Mucosa of descending colon (tissue), 3 donors: ENCODE data around the gene PPP3CA. TPM values are rescaled to one million over a fixed set of nuclear protein-coding genes. Genes with fewer than 3 reads are reported as not detected.

Source experiments
- ATAC-seq: fragments of 200-7000 bp; cut with Tn5 transposase; one replicate; pipeline ENCODE4 v1.9.1; 2020; ENCODE audit warnings: mild to moderate bottlenecking, moderate library complexity
- DNase-seq, 3 donors: peaks; one replicate each; pipeline ENCODE4 v3.0.0-alpha.2; 2020
- H3K36me3 ChIP-seq: fragments of 200-600 bp; one replicate; pipeline ENCODE4 v1.8.0; 2021; ENCODE audit warnings: low read depth, mild to moderate bottlenecking
- H3K4me1 ChIP-seq: fragments of 200-600 bp; one replicate; pipeline ENCODE4 v1.8.0; 2021; ENCODE audit warnings: low read depth, mild to moderate bottlenecking
- H3K4me3 ChIP-seq: fragments of 200-600 bp; one replicate; pipeline ENCODE4 v1.8.0; 2021; ENCODE audit warnings: mild to moderate bottlenecking
- H3K9me3 ChIP-seq: fragments of 200-600 bp; one replicate; pipeline ENCODE4 v1.8.0; 2021; ENCODE audit warnings: mild to moderate bottlenecking
- CTCF ChIP-seq: fragments of 200-600 bp; IDR thresholded peaks from one replicate; pipeline ENCODE4 v1.8.0; 2022; ENCODE audit warnings: antibody characterized with exemption, mild to moderate bottlenecking
- intact Hi-C, 2 donors: fragments of 100-400 bp; cut with DNase I in 1 of 2; cut with micrococcal nuclease in 1 of 2; formaldehyde crosslinking; loops; one replicate each; pipeline versions ENCODE4 v1.11.0 to v1.11.1; 2022; cut with DNase I, micrococcal nuclease
- total RNA-seq, 3 donors: library from RNA; stranded (reverse); fragmentation: NEBNext Ultra II Directional in 2 of 3; extraction: Animal tissue kit (Norgen Biotek cat#: 25700) in 2 of 3; gene quantifications; one replicate each; pipeline versions ENCODE4 v1.2.1 to v1.2.4, GENCODE V29; 2021 to 2023
- donor health status: DM: no; HTN: no; CAD: no; lungs with moderate emphysema.
- donor health status: DM: no; HTN: no; CAD: no.
- donor health status: DM: no; HTN: yes; CAD: no.

Gene PPP3CA
- total RNA-seq, 3 donors from 2014 or later = 38.3 to 47.6 (median 40.4) TPM

- DNase-seq (peak in 1 of 3 donors; percentile 86), ATAC-seq (peak; percentile 97)
- Histone ChIP-seq H3K9me3 (no peaks in the 10 kb centered on the region), H3K36me3 (no peaks in the 10 kb centered on the region), H3K4me1 (peaks cover 9% of the 10 kb centered on the region), H3K4me3 (no peak overlapping the region)
- no peak for TF ChIP-seq CTCF
- intact Hi-C loops = no loop called here
Measured at GRCh38 chr4:101175896-101176676, 171.2 kb downstream of the PPP3CA start.

- intact Hi-C loops = no loop called here
- H3K36me3 ChIP-seq = no peaks in the 10 kb centered on the region
- H3K9me3 ChIP-seq = no peaks in the 10 kb centered on the region
- no peak for TF ChIP-seq CTCF
- H3K4me1 ChIP-seq = peaks cover 9% of the 10 kb centered on the region
- H3K4me3 ChIP-seq = no peak overlapping the region
- peak; percentile 19 for ATAC-seq
- no peak for DNase-seq
Measured at GRCh38 chr4:101174679-101175345, 172.5 kb downstream of the PPP3CA start.

GRCh38 chr4:101172369-101172768 is 175.0 kb downstream of the PPP3CA start:
- intact Hi-C loops = no loop called here

GRCh38 chr4:101171747-101172146 is 175.6 kb downstream of the PPP3CA start:
- no peaks in the 10 kb centered on the region for H3K9me3 ChIP-seq
- DNase-seq (no peak), ATAC-seq (no peak)
- intact Hi-C loops = no loop called here
- no peaks in the 10 kb centered on the region for H3K36me3 ChIP-seq
- no peak for TF ChIP-seq CTCF
- no peak overlapping the region for H3K4me3 ChIP-seq
- H3K4me1 ChIP-seq = peaks cover 9% of the 10 kb centered on the region

More at GRCh38 chr4:101172369-101172768, 175.0 kb downstream of the PPP3CA start:
- no peaks in the 10 kb centered on the region for H3K36me3 ChIP-seq
- DNase-seq (no peak), ATAC-seq (no peak)
- H3K4me3 ChIP-seq = no peak overlapping the region
- H3K4me1 ChIP-seq = peaks cover 9% of the 10 kb centered on the region
- TF ChIP-seq CTCF = no peak
- no peaks in the 10 kb centered on the region for H3K9me3 ChIP-seq

GRCh38 chr4:101169044-101170014 is 178.0 kb downstream of the PPP3CA start:
- peak; percentile 100 for ATAC-seq
- intact Hi-C loops = loop anchor here in 1 of 2 donors (10.0 kb wide), 1 partner anchor 565 kb away; no protein-coding TSS in a partner anchor

More at GRCh38 chr4:101169044-101170014, 178.0 kb downstream of the PPP3CA start:
- TF ChIP-seq CTCF = peak; percentile 68
- Histone ChIP-seq H3K36me3 (no peaks in the 10 kb centered on the region), H3K9me3 (no peaks in the 10 kb centered on the region), H3K4me1 (no peaks in the 10 kb centered on the region), H3K4me3 (no peak overlapping the region)
- DNase-seq = peak in 2 of 3 donors; percentile 33 to 87
